Stimulated activated CD8-positive, alpha-beta memory T cell treated with anti-CD3 and anti-CD28 coated beads, Interleukin-7, amount 100 ng/mL, for 4 hours (primary cell): ENCODE results near the gene PDS5B.
"Not testable (repeated sequence)": the region's sequence is repeated elsewhere in the genome, so short reads cannot be mapped to it uniquely, and the experiment has no call there.

Experiments used
- DNase-seq, 2 donors: peaks; one replicate each; pipeline ENCODE4 v3.0.0-alpha.2; 2020; ENCODE audit warnings: low read depth in 2 of 2

PDS5B gene

GRCh38 chr13:32657309-32657708 lies 71.1 kb downstream of the PDS5B start:
- DNase-seq, result no peak

DNA sequence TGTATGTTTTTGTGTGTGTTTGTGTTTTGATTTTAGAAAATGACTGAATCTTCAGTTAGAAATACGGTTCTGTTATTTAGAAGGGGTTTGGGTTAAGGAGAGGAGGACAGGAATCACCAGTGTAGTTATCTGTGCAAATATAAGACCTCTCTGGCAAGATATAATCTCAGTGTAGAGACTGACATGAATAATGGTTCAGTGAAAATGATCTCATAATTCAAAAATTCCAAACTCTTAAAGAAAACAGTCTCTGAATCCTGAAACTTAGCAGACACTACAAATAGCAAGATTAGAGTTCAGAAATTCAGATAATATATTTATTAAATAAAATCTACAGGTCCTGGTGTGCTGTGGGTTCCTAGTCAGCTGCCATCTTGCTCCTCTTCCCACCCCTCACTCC lies 73.5 kb downstream of the PDS5B start:
- DNase-seq, result no peak

GRCh38 chr13:32660227-32660626 lies 74.0 kb downstream of the PDS5B start:
- DNase-seq, result no peak

DNA sequence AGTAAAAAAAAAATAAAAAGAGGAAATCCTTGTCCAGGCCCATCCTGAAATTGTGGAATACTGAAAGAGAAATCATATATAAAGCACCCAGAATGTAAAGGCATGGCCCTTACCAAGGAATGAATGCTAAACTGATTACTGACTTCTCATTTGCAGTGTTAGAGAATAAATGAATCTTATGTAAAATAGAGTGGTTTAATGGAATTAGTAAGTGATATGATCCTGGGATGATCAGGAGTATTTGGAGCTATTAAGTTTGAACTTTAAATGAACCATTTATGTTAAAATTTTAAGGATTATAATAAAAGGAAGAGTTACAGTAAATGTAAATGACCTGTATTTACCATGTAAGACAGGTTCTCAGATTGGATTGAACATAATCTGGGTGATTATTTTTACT lies 75.4 kb downstream of the PDS5B start:
- DNase-seq, result no peak

GRCh38 chr13:32663660-32664059 lies 77.4 kb downstream of the PDS5B start:
- no peak for DNase-seq

GRCh38 chr13:32666990-32667571 lies 80.8 kb downstream of the PDS5B start:
- DNase-seq, result no peak

GRCh38 chr13:32669030-32669646 lies 82.9 kb downstream of the PDS5B start:
- DNase-seq, result no peak

- DNase-seq, result no peak
Measured at GRCh38 chr13:32674503-32674902, 88.3 kb downstream of the PDS5B start.

- DNase-seq, result no peak
Measured at GRCh38 chr13:32676242-32676641, 90.0 kb downstream of the PDS5B start.

DNA sequence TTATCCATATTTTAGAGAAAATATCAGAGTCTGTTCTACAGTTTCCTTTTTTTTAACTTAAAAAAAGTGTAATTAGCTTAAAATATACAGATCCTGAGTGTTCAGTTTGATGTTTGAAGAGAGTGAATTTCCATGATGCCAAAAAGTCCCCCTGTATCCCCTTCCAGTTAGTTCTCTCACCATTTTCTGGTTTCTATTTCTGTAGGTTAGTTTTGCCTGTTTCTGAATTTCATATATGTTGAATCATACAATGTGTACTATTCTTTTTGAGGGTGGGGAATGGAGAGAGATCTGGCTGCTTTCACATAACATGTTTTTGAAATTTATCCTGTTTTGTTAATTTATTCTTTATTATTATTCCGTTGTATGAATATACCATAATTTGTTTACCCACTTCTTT lies 95.9 kb downstream of the PDS5B start:
- no peak for DNase-seq

DNA sequence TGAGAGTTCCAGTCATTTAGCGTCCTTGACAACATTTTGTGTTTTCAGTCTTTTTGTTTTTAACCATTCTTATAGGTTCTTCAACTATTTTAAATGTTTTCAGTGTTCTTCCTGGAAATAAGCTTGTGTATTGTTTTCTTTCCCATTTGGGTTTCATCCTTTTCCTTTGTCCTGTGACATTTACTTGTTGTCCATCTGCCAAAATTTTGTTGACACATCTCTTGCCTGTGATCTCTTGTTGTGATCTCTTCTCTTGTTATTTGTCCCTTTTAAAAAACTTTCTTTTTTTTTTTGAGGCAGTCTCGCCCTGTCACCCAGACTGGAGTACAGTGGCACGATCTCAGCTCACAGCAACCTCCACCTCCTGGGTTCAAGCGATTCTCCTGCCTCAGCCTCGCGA lies 96.5 kb downstream of the PDS5B start:
- no peak for DNase-seq

DNA sequence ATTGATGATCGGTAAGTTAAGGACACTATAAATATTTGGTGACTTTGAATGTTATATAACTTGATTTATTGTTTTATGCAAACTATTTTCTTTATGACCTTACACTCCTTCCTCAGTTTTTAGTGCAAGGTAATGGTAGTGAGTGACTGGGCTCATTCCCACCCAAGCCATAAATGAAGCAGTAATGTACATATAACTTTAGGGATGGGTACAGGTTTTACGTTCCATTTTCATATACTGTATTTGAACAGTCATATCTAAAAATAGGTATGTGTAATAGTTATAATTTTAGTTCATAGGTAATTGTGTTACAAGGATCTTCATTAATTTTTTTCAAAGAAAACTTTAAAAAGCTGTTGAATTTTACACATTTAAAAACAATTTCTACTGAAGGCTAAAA lies 101.0 kb downstream of the PDS5B start:
- no peak for DNase-seq

DNA sequence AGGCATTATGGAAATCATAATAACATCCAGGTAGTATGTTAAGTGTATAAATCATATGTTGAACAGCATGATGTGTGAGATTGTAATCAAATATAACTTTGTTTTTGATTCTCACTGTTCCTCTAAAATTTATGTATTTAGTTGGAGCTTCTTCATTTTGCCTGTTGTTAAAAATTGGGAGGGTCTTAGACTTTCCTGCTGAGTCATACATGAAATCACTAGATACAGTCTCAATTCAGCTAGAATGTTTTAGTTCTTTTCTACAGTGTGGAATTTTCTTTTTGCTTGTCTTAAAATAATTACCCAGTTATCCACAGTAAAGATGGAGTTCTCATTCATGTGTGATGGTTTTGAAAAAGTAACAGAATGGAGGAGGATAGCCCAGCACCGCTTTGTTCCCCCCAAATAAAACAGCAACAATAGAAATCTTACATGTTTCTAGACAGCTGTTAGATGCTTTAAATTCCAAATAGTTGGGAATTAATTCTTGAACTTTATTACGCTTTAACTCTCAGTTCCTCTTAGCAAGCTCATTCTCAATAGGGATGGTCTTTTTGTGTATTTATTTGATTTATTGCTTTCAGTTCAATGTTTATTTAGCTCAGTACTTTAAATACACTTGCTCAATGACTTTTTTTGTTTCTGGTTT lies 109.5 kb downstream of the PDS5B start:
- DNase-seq, result no peak

GRCh38 chr13:32707471-32707870 lies 121.2 kb downstream of the PDS5B start:
- DNase-seq, result no peak

GRCh38 chr13:32713397-32713796 lies 127.1 kb downstream of the PDS5B start:
- DNase-seq, result no peak

GRCh38 chr13:32716201-32716600 lies 129.9 kb downstream of the PDS5B start:
- DNase-seq, result not testable (repeated sequence)

GRCh38 chr13:32720026-32720425 lies 133.8 kb downstream of the PDS5B start:
- no peak for DNase-seq

GRCh38 chr13:32721131-32722034 lies 135.1 kb downstream of the PDS5B start:
- not testable (repeated sequence) for DNase-seq

DNA sequence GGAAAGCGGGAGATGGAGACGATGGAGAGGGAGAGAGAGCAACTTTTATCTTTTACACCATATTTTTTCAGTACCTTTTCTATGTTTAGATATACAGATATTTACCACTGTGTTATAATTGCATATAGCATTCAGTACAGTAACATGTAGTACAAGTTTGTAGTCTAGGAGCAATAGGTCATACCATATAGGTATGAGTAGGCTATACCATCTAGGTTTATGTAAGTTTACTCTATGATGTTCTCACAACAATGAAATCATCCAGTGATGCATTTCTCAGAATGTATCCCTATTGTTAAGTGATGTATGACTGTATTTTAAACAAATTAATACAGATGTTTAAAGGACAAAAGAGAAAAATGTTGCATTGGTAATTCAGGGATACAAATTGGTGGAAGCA lies 136.1 kb downstream of the PDS5B start:
- DNase-seq, result no peak

- DNase-seq, result no peak
Measured at GRCh38 chr13:32723987-32724386, 137.7 kb downstream of the PDS5B start.

- no peak for DNase-seq
Measured at GRCh38 chr13:32726374-32727037, 140.3 kb downstream of the PDS5B start.

DNA sequence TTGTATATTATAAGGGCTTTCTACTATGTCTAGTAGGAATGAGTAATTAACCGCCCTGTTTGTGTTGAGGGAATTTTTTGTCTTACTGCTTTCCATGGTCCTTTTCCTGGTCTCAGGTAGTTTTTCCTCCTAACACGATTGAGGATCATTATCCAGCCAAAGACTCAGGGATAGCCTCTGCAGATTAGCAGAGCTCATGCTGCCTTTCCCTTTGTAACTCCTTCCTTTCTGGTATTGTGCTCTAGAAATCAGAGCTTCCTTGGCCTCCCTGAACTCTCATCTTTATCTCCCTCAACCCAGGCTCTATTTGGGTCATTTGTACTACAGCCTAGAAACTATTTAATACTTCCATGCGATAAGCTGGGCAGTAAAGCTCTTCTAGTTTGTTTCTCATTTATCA lies 142.1 kb downstream of the PDS5B start:
- DNase-seq, result no peak
